H7 (cell line): ENCODE results near the gene KPNA2. TPM values are rescaled to one million over a fixed set of nuclear protein-coding genes. Genes with fewer than 3 reads are reported as not detected.
"Not testable (repeated sequence)": the region's sequence is repeated elsewhere in the genome, so short reads cannot be mapped to it uniquely, and the experiment has no call there.

Experiments used
- DNase-seq: peaks from one replicate; pipeline ENCODE4 v3.0.0; 2012
- H3K27me3 ChIP-seq: 2 replicates; pipeline ENCODE4 v1.6.0; 2011; ENCODE audit warnings: mild to moderate bottlenecking, low read length; ENCODE audit not compliant: control insufficient read depth, insufficient read depth
- H3K36me3 ChIP-seq: replicated peaks from 2 replicates; pipeline ENCODE4 v1.5.1; 2011; ENCODE audit warnings: low read length; ENCODE audit not compliant: control insufficient read depth, insufficient read depth
- H3K4me3 ChIP-seq: 2 replicates; pipeline ENCODE4 v1.5.1; 2011; ENCODE audit warnings: low read depth, mild to moderate bottlenecking, control low read depth, low read length, moderate library complexity; ENCODE audit not compliant: insufficient read depth
- total RNA-seq: library from RNA; depleted of rRNA; stranded (reverse); fragments of >200 nt; shearing (Covaris generic); gene quantifications from 2 replicates; pipeline ENCODE4 v1.2.3, GENCODE V29; 2014

KPNA2 gene
- total RNA-seq, 1 experiment from 2014 or later: 410 TPM

GRCh38 chr17:68065366-68065765 lies 29.8 kb downstream of the KPNA2 start:
- DNase-seq, H3K4me3 ChIP-seq, H3K36me3 ChIP-seq: not testable (repeated sequence)

GRCh38 chr17:68068512-68068911 lies 33.0 kb downstream of the KPNA2 start:
- not testable (repeated sequence) for H3K36me3 ChIP-seq, H3K27me3 ChIP-seq, DNase-seq, H3K4me3 ChIP-seq

More at GRCh38 chr17:68065366-68065765, 29.8 kb downstream of the KPNA2 start:
- H3K27me3 ChIP-seq: not testable (repeated sequence)

DNA sequence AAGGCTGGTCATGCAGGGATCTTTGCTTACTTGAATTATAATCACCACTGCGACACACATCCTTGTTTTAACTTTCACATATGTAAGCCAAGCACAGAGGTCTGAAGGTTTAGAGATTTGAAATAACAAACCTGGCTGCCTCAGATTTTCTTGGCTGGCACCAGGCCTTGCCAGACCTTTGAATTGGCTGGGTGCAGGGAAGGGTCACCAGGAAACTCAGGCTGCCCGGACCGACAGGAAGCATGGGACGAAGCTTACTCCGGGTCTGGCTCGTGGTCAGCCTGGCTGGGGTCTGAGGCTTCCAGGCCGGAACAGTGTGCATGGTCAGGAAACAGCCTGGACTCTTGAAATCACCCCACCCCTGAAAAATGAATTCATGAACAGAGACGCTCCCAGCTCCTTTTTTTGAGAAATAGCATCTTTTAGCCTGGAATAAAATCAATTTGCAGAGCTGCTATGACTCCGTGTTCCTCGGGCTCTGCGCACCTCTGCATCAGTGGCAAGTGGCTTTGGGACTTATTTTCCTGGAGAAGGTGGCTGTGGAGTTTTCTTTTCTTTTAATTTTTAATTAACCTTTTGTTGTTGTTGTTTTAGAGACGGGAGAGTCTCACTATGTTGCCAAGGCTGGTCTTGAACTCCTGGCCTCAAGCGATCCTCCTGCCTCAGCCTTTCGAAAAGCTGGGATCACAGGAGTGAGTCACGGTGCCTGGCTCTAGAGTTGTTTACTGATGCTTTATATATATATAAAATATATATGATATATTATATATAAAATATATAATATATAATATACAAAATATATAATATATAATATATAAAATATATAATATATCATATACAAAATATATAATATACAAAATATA lies 35.3 kb downstream of the KPNA2 start:
- H3K36me3 ChIP-seq: not testable (repeated sequence)

DNA sequence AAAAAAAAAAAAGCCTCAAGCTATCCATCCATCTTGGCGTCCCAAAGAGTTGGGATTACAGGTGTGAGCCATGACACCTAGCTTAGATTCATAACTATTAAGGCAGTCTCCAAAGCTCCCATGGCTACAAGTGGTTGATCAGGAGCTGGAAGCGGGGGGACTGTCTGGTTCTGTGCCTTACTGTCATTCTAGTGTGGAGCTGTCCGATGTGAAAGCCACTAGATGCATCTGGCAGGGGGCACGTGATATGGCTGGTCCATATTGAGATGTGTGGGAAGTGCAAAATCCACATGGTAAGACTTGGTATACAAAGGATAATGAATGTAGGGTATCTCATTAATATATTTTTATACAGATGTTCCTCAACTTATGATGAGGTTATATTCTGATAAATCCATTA lies 38.7 kb downstream of the KPNA2 start:
- no peak overlapping the region for H3K4me3 ChIP-seq
- no peaks in the 10 kb centered on the region for H3K36me3 ChIP-seq
- DNase-seq: no peak
- no peaks in the 10 kb centered on the region for H3K27me3 ChIP-seq

More for the DNA sequence above, 35.3 kb downstream of the KPNA2 start:
- not testable (repeated sequence) for H3K4me3 ChIP-seq, DNase-seq, H3K27me3 ChIP-seq

- not testable (repeated sequence) for DNase-seq
Observed at GRCh38 chr17:68075953-68076607, 40.5 kb downstream of the KPNA2 start.

DNA sequence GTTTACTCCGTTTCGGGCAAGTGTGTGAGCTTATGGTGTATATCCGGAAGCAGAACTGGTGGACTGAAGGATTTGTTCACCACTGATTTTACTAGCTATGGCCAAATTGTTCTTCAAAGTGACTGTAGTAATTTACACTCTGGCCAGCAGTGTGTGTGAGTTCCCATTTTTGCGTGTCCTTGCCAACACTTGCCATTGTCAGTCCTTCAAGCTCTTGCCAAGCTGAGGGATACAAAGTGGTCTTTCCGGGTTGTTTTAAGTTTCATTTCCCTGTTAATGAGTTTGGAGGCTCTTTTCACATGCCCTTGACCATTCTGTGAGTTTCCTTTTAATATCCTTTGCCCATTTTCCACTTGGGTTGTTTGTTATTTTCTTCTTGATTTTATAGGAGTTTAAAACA lies 42.0 kb downstream of the KPNA2 start:
- H3K4me3 ChIP-seq, DNase-seq, H3K27me3 ChIP-seq, H3K36me3 ChIP-seq: not testable (repeated sequence)

More at GRCh38 chr17:68075953-68076607, 40.5 kb downstream of the KPNA2 start:
- not testable (repeated sequence) for H3K36me3 ChIP-seq, H3K4me3 ChIP-seq, H3K27me3 ChIP-seq

GRCh38 chr17:68080411-68081150 lies 45.0 kb downstream of the KPNA2 start:
- Histone ChIP-seq H3K36me3 (no peaks in the 10 kb centered on the region), H3K4me3 (no peak overlapping the region), H3K27me3 (no peaks in the 10 kb centered on the region)
- DNase-seq: no peak

GRCh38 chr17:68081305-68082265 lies 46.0 kb downstream of the KPNA2 start:
- not testable (repeated sequence) for DNase-seq, H3K4me3 ChIP-seq, H3K27me3 ChIP-seq, H3K36me3 ChIP-seq

DNA sequence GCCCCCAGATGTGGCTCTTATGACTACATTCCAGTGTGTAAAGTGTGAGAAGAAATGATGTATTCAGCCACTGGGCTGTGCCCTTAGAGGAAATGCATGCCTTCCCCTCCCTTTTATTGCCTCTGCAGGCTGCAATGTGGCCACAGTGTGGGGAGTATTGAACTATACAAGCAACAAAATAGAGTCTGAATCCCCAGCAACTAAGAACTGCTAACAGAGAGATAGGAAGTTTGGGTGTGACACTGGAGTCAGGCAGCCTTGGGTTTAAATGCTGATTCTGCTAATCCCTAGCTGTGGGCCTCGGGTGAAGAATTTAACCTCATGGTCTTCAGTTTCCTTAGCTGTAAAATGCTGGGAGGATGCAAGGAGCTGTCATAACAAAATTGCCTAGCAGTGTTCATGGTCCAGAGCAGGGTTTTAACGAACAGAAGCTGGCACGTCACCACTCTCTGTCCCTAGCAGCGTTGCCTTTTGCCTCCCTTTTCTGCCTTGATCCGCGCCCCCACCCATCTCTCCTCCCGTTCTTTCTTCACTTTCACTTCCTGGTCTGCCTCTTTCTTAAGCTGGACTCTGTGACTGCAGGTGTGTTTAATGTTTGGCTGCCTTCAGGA lies 50.3 kb downstream of the KPNA2 start:
- Histone ChIP-seq H3K4me3 (no peak overlapping the region), H3K36me3 (no peaks in the 10 kb centered on the region), H3K27me3 (no peaks in the 10 kb centered on the region)
- DNase-seq: no peak

GRCh38 chr17:68086666-68087065 lies 51.1 kb downstream of the KPNA2 start:
- not testable (repeated sequence) for H3K27me3 ChIP-seq, H3K36me3 ChIP-seq, DNase-seq, H3K4me3 ChIP-seq

GRCh38 chr17:68087131-68087623 lies 51.6 kb downstream of the KPNA2 start:
- not testable (repeated sequence) for H3K27me3 ChIP-seq, H3K4me3 ChIP-seq, H3K36me3 ChIP-seq, DNase-seq

GRCh38 chr17:68087851-68088250 lies 52.3 kb downstream of the KPNA2 start:
- H3K4me3 ChIP-seq: no peak overlapping the region
- no peak for DNase-seq

GRCh38 chr17:68089881-68090280 lies 54.3 kb downstream of the KPNA2 start:
- no peak overlapping the region for H3K4me3 ChIP-seq
- H3K36me3 ChIP-seq: no peaks in the 10 kb centered on the region
- no peaks in the 10 kb centered on the region for H3K27me3 ChIP-seq
- no peak for DNase-seq

More at GRCh38 chr17:68087851-68088250, 52.3 kb downstream of the KPNA2 start:
- H3K27me3 ChIP-seq: no peaks in the 10 kb centered on the region
- no peaks in the 10 kb centered on the region for H3K36me3 ChIP-seq
